H1 (cell line): ENCODE measurements around the gene WNT5A. TPM values are rescaled to one million over a fixed set of nuclear protein-coding genes. Genes with fewer than 3 reads are reported as not detected.

ENCODE experiments used
- BRCA1 ChIP-seq: IDR thresholded peaks from 2 replicates; pipeline ENCODE4 v1.6.1; 2012; ENCODE audit warnings: low read depth, low read length, improper control_type of control experiment
- CTBP2 ChIP-seq: IDR thresholded peaks from 2 replicates; pipeline ENCODE4 v1.7.0; 2011; ENCODE audit warnings: borderline replicate concordance, mild to moderate bottlenecking, moderate library complexity, mixed read lengths, low read length; ENCODE audit not compliant: insufficient read depth, insufficient read length
- KDM1A ChIP-seq: fragments of 200-600, 300-600 bp; sonication (generic); IDR thresholded peaks from 2 replicates; pipeline ENCODE4 v1.7.1; 2016; ENCODE audit warnings: mild to moderate bottlenecking, low read length, borderline replicate concordance
- PHF8 ChIP-seq: fragments of 200-600 bp; sonication (generic); conservative IDR thresholded peaks from 2 replicates; pipeline ENCODE4 v1.7.1; 2012; ENCODE audit warnings: low read depth, mild to moderate bottlenecking, inconsistent platforms, low read length, moderate library complexity
- SP4 ChIP-seq: IDR thresholded peaks from 2 replicates; pipeline ENCODE4 v1.6.1; 2012; ENCODE audit warnings: low read length, inconsistent platforms
- TAF1 ChIP-seq: IDR thresholded peaks from 2 replicates; pipeline ENCODE4 v1.6.1; 2011; ENCODE audit warnings: mild to moderate bottlenecking, low read depth, low read length
- TCF12 ChIP-seq: IDR thresholded peaks from 2 replicates; pipeline ENCODE4 v1.6.1; 2011; ENCODE audit warnings: low read depth, mild to moderate bottlenecking, low read length
- TEAD4 ChIP-seq: IDR thresholded peaks from 2 replicates; pipeline ENCODE4 v1.6.1; 2012; ENCODE audit warnings: low read depth, low read length, inconsistent platforms, mixed read lengths
- polyA plus RNA-seq, 7 experiments: library from polyadenylated mRNA; depleted of rRNA in 3 of 7; stranded (reverse) in 5 of 7; unstranded in 2 of 7; fragments of >200 nt in 5 of 7; fragments of 200-250 nt in 2 of 7; gene quantifications; 1 replicate in 5 of 7; 2 replicates in 1 of 7; 4 replicates in 1 of 7; pipeline versions ENCODE4 v1.2.1 to v1.2.3, GENCODE V29; 2011 to 2013; ENCODE audit warnings: missing spikeins in 2 of 7, mixed read lengths in 2 of 7
- total RNA-seq: library from RNA; stranded (reverse); fragmentation: NEBNext Ultra II Directional; extraction: Animal tissue kit (Norgen Biotek cat#: 25700); gene quantifications from 2 replicates; pipeline ENCODE4 v1.2.1, GENCODE V29; 2021
- TF ChIP-seq, protein P1 (sequence below): fragments of 300-600 bp; sonication (generic); IDR thresholded peaks from 2 replicates; pipeline ENCODE4 v1.7.1; 2012; ENCODE audit warnings: low read length, moderate library complexity, mild to moderate bottlenecking, inconsistent platforms; ENCODE audit not compliant: insufficient replicate concordance
- TF ChIP-seq, protein P2 (sequence below): IDR thresholded peaks from 2 replicates; pipeline ENCODE4 v1.6.1; 2012; ENCODE audit warnings: inconsistent platforms
- TF ChIP-seq, protein P3 (sequence below): IDR thresholded peaks from 2 replicates; pipeline ENCODE4 v1.6.1; 2011; ENCODE audit warnings: low read length, improper control_type of control experiment

WNT5A gene
- total and polyA plus RNA-seq, 2 of the 8 experiments (the other 6 are each of a cell fraction or from before 2014, with no cell fraction given) = 3.9 to 5.6 TPM

DNA sequence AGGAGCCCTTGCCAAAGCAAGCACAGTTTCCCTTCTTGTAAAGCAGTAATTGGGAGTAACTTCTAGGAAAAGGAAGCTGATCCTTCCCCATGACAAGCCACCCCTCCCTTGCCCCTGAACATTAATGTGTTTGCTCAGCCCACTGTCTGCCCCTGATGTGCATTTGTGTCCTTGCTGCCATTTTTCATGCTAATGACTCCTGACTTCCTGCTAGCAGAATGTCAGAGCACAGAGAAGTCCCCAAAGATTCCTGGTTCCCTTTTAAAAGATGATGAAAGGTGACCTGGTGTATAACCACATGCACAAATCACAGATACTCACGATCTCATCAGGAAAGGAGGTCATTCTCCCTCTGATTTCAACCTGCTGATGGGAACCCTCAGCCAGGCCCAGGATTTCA lies 44.2 kb upstream of the WNT5A start (continued):
- TF ChIP-seq, protein P1, sequence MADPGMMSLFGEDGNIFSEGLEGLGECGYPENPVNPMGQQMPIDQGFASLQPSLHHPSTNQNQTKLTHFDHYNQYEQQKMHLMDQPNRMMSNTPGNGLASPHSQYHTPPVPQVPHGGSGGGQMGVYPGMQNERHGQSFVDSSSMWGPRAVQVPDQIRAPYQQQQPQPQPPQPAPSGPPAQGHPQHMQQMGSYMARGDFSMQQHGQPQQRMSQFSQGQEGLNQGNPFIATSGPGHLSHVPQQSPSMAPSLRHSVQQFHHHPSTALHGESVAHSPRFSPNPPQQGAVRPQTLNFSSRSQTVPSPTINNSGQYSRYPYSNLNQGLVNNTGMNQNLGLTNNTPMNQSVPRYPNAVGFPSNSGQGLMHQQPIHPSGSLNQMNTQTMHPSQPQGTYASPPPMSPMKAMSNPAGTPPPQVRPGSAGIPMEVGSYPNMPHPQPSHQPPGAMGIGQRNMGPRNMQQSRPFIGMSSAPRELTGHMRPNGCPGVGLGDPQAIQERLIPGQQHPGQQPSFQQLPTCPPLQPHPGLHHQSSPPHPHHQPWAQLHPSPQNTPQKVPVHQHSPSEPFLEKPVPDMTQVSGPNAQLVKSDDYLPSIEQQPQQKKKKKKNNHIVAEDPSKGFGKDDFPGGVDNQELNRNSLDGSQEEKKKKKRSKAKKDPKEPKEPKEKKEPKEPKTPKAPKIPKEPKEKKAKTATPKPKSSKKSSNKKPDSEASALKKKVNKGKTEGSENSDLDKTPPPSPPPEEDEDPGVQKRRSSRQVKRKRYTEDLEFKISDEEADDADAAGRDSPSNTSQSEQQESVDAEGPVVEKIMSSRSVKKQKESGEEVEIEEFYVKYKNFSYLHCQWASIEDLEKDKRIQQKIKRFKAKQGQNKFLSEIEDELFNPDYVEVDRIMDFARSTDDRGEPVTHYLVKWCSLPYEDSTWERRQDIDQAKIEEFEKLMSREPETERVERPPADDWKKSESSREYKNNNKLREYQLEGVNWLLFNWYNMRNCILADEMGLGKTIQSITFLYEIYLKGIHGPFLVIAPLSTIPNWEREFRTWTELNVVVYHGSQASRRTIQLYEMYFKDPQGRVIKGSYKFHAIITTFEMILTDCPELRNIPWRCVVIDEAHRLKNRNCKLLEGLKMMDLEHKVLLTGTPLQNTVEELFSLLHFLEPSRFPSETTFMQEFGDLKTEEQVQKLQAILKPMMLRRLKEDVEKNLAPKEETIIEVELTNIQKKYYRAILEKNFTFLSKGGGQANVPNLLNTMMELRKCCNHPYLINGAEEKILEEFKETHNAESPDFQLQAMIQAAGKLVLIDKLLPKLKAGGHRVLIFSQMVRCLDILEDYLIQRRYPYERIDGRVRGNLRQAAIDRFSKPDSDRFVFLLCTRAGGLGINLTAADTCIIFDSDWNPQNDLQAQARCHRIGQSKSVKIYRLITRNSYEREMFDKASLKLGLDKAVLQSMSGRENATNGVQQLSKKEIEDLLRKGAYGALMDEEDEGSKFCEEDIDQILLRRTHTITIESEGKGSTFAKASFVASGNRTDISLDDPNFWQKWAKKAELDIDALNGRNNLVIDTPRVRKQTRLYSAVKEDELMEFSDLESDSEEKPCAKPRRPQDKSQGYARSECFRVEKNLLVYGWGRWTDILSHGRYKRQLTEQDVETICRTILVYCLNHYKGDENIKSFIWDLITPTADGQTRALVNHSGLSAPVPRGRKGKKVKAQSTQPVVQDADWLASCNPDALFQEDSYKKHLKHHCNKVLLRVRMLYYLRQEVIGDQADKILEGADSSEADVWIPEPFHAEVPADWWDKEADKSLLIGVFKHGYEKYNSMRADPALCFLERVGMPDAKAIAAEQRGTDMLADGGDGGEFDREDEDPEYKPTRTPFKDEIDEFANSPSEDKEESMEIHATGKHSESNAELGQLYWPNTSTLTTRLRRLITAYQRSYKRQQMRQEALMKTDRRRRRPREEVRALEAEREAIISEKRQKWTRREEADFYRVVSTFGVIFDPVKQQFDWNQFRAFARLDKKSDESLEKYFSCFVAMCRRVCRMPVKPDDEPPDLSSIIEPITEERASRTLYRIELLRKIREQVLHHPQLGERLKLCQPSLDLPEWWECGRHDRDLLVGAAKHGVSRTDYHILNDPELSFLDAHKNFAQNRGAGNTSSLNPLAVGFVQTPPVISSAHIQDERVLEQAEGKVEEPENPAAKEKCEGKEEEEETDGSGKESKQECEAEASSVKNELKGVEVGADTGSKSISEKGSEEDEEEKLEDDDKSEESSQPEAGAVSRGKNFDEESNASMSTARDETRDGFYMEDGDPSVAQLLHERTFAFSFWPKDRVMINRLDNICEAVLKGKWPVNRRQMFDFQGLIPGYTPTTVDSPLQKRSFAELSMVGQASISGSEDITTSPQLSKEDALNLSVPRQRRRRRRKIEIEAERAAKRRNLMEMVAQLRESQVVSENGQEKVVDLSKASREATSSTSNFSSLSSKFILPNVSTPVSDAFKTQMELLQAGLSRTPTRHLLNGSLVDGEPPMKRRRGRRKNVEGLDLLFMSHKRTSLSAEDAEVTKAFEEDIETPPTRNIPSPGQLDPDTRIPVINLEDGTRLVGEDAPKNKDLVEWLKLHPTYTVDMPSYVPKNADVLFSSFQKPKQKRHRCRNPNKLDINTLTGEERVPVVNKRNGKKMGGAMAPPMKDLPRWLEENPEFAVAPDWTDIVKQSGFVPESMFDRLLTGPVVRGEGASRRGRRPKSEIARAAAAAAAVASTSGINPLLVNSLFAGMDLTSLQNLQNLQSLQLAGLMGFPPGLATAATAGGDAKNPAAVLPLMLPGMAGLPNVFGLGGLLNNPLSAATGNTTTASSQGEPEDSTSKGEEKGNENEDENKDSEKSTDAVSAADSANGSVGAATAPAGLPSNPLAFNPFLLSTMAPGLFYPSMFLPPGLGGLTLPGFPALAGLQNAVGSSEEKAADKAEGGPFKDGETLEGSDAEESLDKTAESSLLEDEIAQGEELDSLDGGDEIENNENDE = no peak
- TF ChIP-seq CTBP2 (no peak), PHF8 (no peak), BRCA1 (no peak), TAF1 (no peak), TCF12 (no peak), TEAD4 (no peak), SP4 (no peak), KDM1A (no peak)
- TF ChIP-seq, protein P2, sequence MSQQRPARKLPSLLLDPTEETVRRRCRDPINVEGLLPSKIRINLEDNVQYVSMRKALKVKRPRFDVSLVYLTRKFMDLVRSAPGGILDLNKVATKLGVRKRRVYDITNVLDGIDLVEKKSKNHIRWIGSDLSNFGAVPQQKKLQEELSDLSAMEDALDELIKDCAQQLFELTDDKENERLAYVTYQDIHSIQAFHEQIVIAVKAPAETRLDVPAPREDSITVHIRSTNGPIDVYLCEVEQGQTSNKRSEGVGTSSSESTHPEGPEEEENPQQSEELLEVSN = no peak
- TF ChIP-seq, protein P3, sequence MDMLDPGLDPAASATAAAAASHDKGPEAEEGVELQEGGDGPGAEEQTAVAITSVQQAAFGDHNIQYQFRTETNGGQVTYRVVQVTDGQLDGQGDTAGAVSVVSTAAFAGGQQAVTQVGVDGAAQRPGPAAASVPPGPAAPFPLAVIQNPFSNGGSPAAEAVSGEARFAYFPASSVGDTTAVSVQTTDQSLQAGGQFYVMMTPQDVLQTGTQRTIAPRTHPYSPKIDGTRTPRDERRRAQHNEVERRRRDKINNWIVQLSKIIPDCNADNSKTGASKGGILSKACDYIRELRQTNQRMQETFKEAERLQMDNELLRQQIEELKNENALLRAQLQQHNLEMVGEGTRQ = no peak
